HCT116 (cell line): ENCODE data around the gene MTO1. TPM values are rescaled to one million over a fixed set of nuclear protein-coding genes. Genes with fewer than 3 reads are reported as not detected.
"Not testable (repeated sequence)": the region's sequence is repeated elsewhere in the genome, so short reads cannot be mapped to it uniquely, and the experiment has no call there.

Experiments used
- ATAC-seq: fragments of 200-7000 bp; cut with Tn5 transposase; 2 replicates; pipeline ENCODE4 v1.9.1; 2020; ENCODE audit warnings: mild to moderate bottlenecking, moderate library complexity
- BruUV-seq: library from RNA; stranded (reverse); fragments of 400-500 nt; replicated peaks from 2 replicates; lab custom pipeline; 2021; lab: Mats Ljungman, UMichigan
- CTCF ChIA-PET: fragments of 300-600 bp; sonication (Branson Sonifier 250); formaldehyde crosslinking; loops from one replicate; lab custom pipeline; 2021; ENCODE audit warnings: antibody characterized with exemption; lab: Charles Lee
- POLR2A ChIA-PET: fragments of 300-600, 350-600 bp; sonication (Branson Sonifier 250); formaldehyde crosslinking; loops from one replicate; lab custom pipeline; 2021; ENCODE audit warnings: antibody characterized with exemption; lab: Charles Lee
- RAD21 ChIA-PET, 2 experiments: fragments of 300-600 bp; sonication (Branson Sonifier 250); formaldehyde crosslinking; loops; one replicate each; lab custom pipeline; 2023; ENCODE audit warnings: low total read pairs in 2 of 2; ENCODE audit not compliant: uncharacterized antibody in 2 of 2, unreplicated experiment in 2 of 2, low non-redundant PET in 1 of 2; lab: Charles Lee
- DNase-seq: peaks from one replicate; pipeline ENCODE4 v3.0.0-alpha.2; 2010; ENCODE audit warnings: low read depth, low spot score
- H2AFZ ChIP-seq: fragments of 200-600 bp; shearing (Covaris generic), sonication (generic); 2 replicates; pipeline ENCODE4 v1.6.1; 2017; ENCODE audit warnings: low read depth, mixed run types, mixed read lengths, antibody characterized with exemption, low read length; ENCODE audit not compliant: poor library complexity, severe bottlenecking
- H3K27ac ChIP-seq: 2 replicates; pipeline ENCODE4 v1.5.1; 2012; ENCODE audit warnings: low read depth, low read length
- H3K27me3 ChIP-seq: fragments of 200-600 bp; sonication (generic); 2 replicates; pipeline ENCODE4 v1.6.1; 2016; ENCODE audit warnings: mixed run types, low read length, mixed read lengths; ENCODE audit not compliant: insufficient read depth
- H3K36me3 ChIP-seq, 2 experiments: fragments of 200-500 bp in 1 of 2; fragments of 200-600 bp in 1 of 2; sonication (Bioruptor generic) in 1 of 2; sonication (generic) in 1 of 2; 2 replicates each; pipeline versions ENCODE4 v1.5.1 to v1.6.1; 2014 to 2016; ENCODE audit warnings: low read length in 2 of 2, inconsistent platforms in 1 of 2, mixed read lengths in 1 of 2, mixed run types in 1 of 2; ENCODE audit not compliant: insufficient read depth in 2 of 2, control insufficient read depth in 1 of 2
- H3K4me1 ChIP-seq, 2 experiments: fragments of 200-600 bp in 1 of 2; sonication (generic) in 1 of 2; 2 replicates each; pipeline versions ENCODE4 v1.5.1 to v1.6.1; 2012 to 2017; ENCODE audit warnings: low read length in 2 of 2, inconsistent platforms in 1 of 2, mild to moderate bottlenecking in 1 of 2, mixed read lengths in 1 of 2, mixed run types in 1 of 2, moderate library complexity in 1 of 2; ENCODE audit not compliant: insufficient read depth in 2 of 2, control insufficient read depth in 1 of 2
- H3K4me2 ChIP-seq: fragments of 200-600 bp; sonication (generic); 2 replicates; pipeline ENCODE4 v1.6.1; 2017; ENCODE audit warnings: mixed run types, low read length, mixed read lengths
- H3K4me3 ChIP-seq, 2 experiments: fragments of 200-600 bp in 1 of 2; sonication (generic) in 1 of 2; replicated peaks in 1 of 2; 2 replicates each; pipeline ENCODE4 v1.5.1; 2011 to 2016; ENCODE audit warnings: low read length in 2 of 2, control low read depth in 1 of 2, low read depth in 1 of 2, mild to moderate bottlenecking in 1 of 2, mixed read lengths in 1 of 2, mixed run types in 1 of 2
- H3K79me2 ChIP-seq: fragments of 200-600 bp; sonication (generic); 2 replicates; pipeline ENCODE4 v1.6.1; 2017; ENCODE audit warnings: mild to moderate bottlenecking, mixed run types, low read length, moderate library complexity, mixed read lengths; ENCODE audit not compliant: insufficient read depth
- H3K9ac ChIP-seq: fragments of 200-600 bp; sonication (generic); 2 replicates; pipeline ENCODE4 v1.6.1; 2016; ENCODE audit warnings: low read length, mixed read lengths
- H3K9me2 ChIP-seq: fragments of 200-600 bp; sonication (generic), shearing (Covaris generic); 2 replicates; pipeline ENCODE4 v1.6.1; 2017; ENCODE audit warnings: mixed run types, mild to moderate bottlenecking, moderate library complexity; ENCODE audit not compliant: insufficient read depth
- H3K9me3 ChIP-seq, 2 experiments: fragments of 200-500 bp in 1 of 2; fragments of 200-600 bp in 1 of 2; sonication (Bioruptor generic) in 1 of 2; sonication (generic) in 1 of 2; 2 replicates each; pipeline ENCODE4 v1.6.1; 2014 to 2017; ENCODE audit warnings: low read length in 2 of 2, mixed read lengths in 2 of 2, inconsistent platforms in 1 of 2, low read depth in 1 of 2, mild to moderate bottlenecking in 1 of 2, mixed run types in 1 of 2, moderate library complexity in 1 of 2; ENCODE audit not compliant: control insufficient read depth in 1 of 2, insufficient read depth in 1 of 2
- H4K20me1 ChIP-seq: fragments of 200-600 bp; sonication (generic), shearing (Covaris generic); 2 replicates; pipeline ENCODE4 v1.6.1; 2017; ENCODE audit warnings: mixed run types, mild to moderate bottlenecking, moderate library complexity; ENCODE audit not compliant: insufficient read depth
- CBX3 ChIP-seq: IDR thresholded peaks from 2 replicates; pipeline ENCODE4 v1.6.1; 2012; ENCODE audit warnings: low read depth
- CEBPB ChIP-seq: IDR thresholded peaks from 2 replicates; pipeline ENCODE4 v1.6.1; 2012; ENCODE audit warnings: low read depth
- EGR1 ChIP-seq: IDR thresholded peaks from 2 replicates; pipeline ENCODE4 v1.6.1; 2012; ENCODE audit warnings: low read depth
- ELF1 ChIP-seq: IDR thresholded peaks from 2 replicates; pipeline ENCODE4 v1.6.1; 2012; ENCODE audit warnings: low read depth, borderline replicate concordance
- EZH2phosphoT487 ChIP-seq: fragments of 200-600 bp; IDR thresholded peaks from 2 replicates; pipeline ENCODE4 v1.6.1; 2018; ENCODE audit warnings: antibody characterized with exemption, borderline replicate concordance
- JUND ChIP-seq: IDR thresholded peaks from 2 replicates; pipeline ENCODE4 v1.6.1; 2012
- POLR2A ChIP-seq: IDR thresholded peaks from 2 replicates; pipeline ENCODE4 v1.7.0; 2011; ENCODE audit warnings: borderline replicate concordance; ENCODE audit not compliant: insufficient read depth, insufficient read length; ENCODE audit errors: extremely low read depth
- POLR2AphosphoS5 ChIP-seq: IDR thresholded peaks from 2 replicates; pipeline ENCODE4 v1.6.1; 2011; ENCODE audit warnings: mild to moderate bottlenecking, low read depth, low read length, moderate library complexity
- RAD21 ChIP-seq: IDR thresholded peaks from 2 replicates; pipeline ENCODE4 v1.6.1; 2012; ENCODE audit warnings: low read depth, mild to moderate bottlenecking
- SIN3A ChIP-seq: IDR thresholded peaks from 2 replicates; pipeline ENCODE4 v1.6.1; 2012; ENCODE audit warnings: low read depth
- SRF ChIP-seq: IDR thresholded peaks from 2 replicates; pipeline ENCODE4 v1.6.1; 2012; ENCODE audit warnings: low read depth
- TCF7L2 ChIP-seq: IDR thresholded peaks from 2 replicates; pipeline ENCODE4 v1.7.0; 2011; ENCODE audit warnings: borderline replicate concordance, inconsistent platforms; ENCODE audit not compliant: insufficient read depth, insufficient read length; ENCODE audit errors: extremely low read depth
- ZFX ChIP-seq: fragments of 450-650 bp; IDR thresholded peaks from 2 replicates; pipeline ENCODE4 v1.6.1; 2017
- intact Hi-C: fragments of 100-400 bp; cut with micrococcal nuclease; formaldehyde crosslinking; loops from 2 replicates; pipeline ENCODE4 v1.10.0; 2022
- total RNA-seq: library from RNA; stranded (reverse); gene quantifications from one replicate; pipeline ENCODE4 v1.2.1, GENCODE V29; 2021; ENCODE audit not compliant: unreplicated experiment
- TF ChIP-seq, protein P1 (sequence below): IDR thresholded peaks from 2 replicates; pipeline ENCODE4 v1.6.1; 2012
- TF ChIP-seq, protein P2 (sequence below): IDR thresholded peaks from 2 replicates; pipeline ENCODE4 v1.6.1; 2011; ENCODE audit warnings: mild to moderate bottlenecking, low read length, moderate library complexity; ENCODE audit not compliant: insufficient replicate concordance; ENCODE audit errors: extremely low read depth

The MTO1 gene
- total RNA-seq, 1 experiment from 2014 or later, result 40.1 TPM

- RAD21 ChIA-PET, result no interaction called here
These were observed 43.6 kb downstream of the MTO1 start for GRCh38 chr6:73505142-73505541.

DNA sequence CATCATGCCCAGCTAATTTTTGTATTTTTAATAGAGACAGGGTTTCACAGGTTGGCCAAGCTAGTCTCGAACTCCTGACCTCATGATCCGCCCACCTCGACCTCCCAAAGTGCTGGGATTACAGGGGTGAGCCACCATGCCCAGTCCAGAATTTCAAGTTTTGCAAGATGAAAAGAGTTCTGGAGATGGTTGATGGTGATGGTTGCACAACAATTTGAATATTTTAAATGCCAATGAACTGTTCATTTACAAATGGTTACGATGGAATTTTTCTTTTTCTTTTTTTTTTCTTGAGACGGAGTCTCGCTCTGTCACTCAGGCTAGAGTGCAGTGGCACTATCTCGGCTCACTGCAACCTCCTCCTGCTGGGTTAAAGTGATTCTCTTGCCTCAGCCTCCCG is 44.2 kb downstream of the MTO1 start:
- RAD21 ChIA-PET, ATAC-seq, H2AFZ ChIP-seq, H3K27me3 ChIP-seq, H4K20me1 ChIP-seq, H3K4me3 ChIP-seq, H3K9ac ChIP-seq, BruUV-seq, H3K4me2 ChIP-seq, H3K27ac ChIP-seq, intact Hi-C loops, H3K9me3 ChIP-seq, DNase-seq, POLR2A ChIA-PET, CTCF ChIA-PET, H3K9me2 ChIP-seq, H3K79me2 ChIP-seq, H3K4me1 ChIP-seq: not testable (repeated sequence)
- H3K36me3 ChIP-seq, result peaks cover 5 to 11% of the 10 kb centered on the region in 2 experiments

More at GRCh38 chr6:73505142-73505541, 43.6 kb downstream of the MTO1 start:
- no peak for DNase-seq
- no peak for ATAC-seq
- no peak overlapping the region for H3K4me3 ChIP-seq
- no peaks in the 10 kb centered on the region for H3K27me3 ChIP-seq
- no peak overlapping the region for H3K4me2 ChIP-seq
- intact Hi-C loops, result no loop called here
- H3K9me3 ChIP-seq, result no peaks in the 10 kb centered on the region
- CTCF ChIA-PET, result no interaction called here
- H3K27ac ChIP-seq, result no peak overlapping the region
- TF ChIP-seq, protein P1, sequence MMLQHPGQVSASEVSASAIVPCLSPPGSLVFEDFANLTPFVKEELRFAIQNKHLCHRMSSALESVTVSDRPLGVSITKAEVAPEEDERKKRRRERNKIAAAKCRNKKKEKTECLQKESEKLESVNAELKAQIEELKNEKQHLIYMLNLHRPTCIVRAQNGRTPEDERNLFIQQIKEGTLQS, result no peak
- no peak for TF ChIP-seq TCF7L2
- TF ChIP-seq, protein P2, sequence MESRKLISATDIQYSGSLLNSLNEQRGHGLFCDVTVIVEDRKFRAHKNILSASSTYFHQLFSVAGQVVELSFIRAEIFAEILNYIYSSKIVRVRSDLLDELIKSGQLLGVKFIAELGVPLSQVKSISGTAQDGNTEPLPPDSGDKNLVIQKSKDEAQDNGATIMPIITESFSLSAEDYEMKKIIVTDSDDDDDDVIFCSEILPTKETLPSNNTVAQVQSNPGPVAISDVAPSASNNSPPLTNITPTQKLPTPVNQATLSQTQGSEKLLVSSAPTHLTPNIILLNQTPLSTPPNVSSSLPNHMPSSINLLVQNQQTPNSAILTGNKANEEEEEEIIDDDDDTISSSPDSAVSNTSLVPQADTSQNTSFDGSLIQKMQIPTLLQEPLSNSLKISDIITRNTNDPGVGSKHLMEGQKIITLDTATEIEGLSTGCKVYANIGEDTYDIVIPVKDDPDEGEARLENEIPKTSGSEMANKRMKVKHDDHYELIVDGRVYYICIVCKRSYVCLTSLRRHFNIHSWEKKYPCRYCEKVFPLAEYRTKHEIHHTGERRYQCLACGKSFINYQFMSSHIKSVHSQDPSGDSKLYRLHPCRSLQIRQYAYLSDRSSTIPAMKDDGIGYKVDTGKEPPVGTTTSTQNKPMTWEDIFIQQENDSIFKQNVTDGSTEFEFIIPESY, result no peak
- no peak for TF ChIP-seq CEBPB
- no peak for TF ChIP-seq POLR2A
- no peak for TF ChIP-seq ZFX
- no peak for TF ChIP-seq ELF1
- no peak for TF ChIP-seq SRF
- no peak for TF ChIP-seq CBX3
- TF ChIP-seq EZH2phosphoT487, result no peak
- TF ChIP-seq POLR2AphosphoS5, result no peak
- TF ChIP-seq SIN3A, result no peak
- TF ChIP-seq RAD21, result no peak
- TF ChIP-seq JUND, result no peak
- no peak for TF ChIP-seq EGR1
- BruUV-seq, result no TSS peak
- no peaks in the 10 kb centered on the region for H3K4me1 ChIP-seq
- H3K9ac ChIP-seq, result no peak overlapping the region
- peaks cover 10 to 14% of the 10 kb centered on the region in 2 experiments for H3K36me3 ChIP-seq
- POLR2A ChIA-PET, result interaction anchor here (0.7 to 1.9 kb wide), 2 partner anchors 8 to 16 kb away, joined by 5 to 7 read pairs; no protein-coding TSS in a partner anchor
- H3K79me2 ChIP-seq, result no peaks in the 10 kb centered on the region
- no peaks in the 10 kb centered on the region for H4K20me1 ChIP-seq
- no peak overlapping the region for H2AFZ ChIP-seq
- no peaks in the 10 kb centered on the region for H3K9me2 ChIP-seq
